ENCODE results near the gene CARD11.

CARD11 gene

DNA sequence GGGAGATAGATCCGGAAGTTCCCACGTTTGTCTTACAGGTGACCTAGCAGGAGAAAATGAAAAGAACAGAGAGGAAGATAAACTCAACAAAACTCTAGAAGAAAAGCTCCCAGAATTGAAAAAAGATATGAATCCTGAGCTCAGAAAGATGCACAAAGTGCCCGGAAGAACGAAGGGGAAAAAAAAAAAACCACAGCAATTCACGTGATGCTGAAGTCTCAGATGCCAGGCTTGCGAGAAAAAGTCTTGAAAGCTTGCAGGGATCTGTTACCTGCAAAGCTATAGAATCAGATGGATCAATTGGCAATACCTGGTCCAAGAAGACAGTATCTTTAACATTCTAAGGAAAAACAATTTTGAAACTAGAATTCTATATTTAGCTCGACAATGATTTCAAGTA, 33.5 kb downstream of the CARD11 start:
- no peaks in the 10 kb centered on the region; a peak in 1 of 22 replicates for H4K20me1 ChIP-seq

DNA sequence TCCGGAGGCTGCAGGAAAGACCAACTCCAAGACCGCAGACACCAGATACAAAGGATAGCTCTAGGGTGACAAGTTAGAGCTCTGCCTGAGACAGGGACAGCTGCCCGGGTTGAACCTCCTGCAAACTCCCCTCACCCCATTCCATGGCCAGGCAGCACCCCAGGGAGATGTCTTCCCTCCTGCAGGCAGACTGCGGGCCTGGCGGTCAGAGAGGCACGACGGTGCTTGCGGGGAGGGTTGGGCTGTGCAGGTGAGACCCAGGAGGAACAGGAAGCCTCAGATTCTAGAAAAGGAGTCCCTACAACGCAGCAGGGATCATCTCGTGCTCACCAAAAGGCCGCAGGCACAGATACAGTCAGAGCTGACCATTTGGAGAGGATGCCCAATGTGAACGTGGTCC, 34.6 kb downstream of the CARD11 start:
- Histone ChIP-seq H3K4me3 (no peak overlapping the region), H3K9ac (no peak overlapping the region), H3K4me1 (peaks cover 0 to 7% (median 2%) of the 10 kb centered on the region in 10 experiments; a peak in 8 of 20 replicates), H3K9me3 (replicated peaks in 1 of 11) (peaks cover 0 to 34% (median 20%) of the 10 kb centered on the region in 11 experiments), H3K27ac (no peak overlapping the region), H3K36me3 (peaks cover 0 to 30% (median 4%) of the 10 kb centered on the region in 11 experiments; a peak in 10 of 22 replicates), H3K27me3 (no peaks in the 10 kb centered on the region), H3K4me2 (no peak overlapping the region), H4K20me1 (no peaks in the 10 kb centered on the region; a peak in 1 of 22 replicates)
- TF ChIP-seq Cebpa-rat (IDR thresholded peaks at IDR 0.05): no peak

More for the DNA sequence above, 33.5 kb downstream of the CARD11 start:
- TF ChIP-seq Cebpa-rat (IDR thresholded peaks at IDR 0.05): no peak
- peaks cover 0 to 34% (median 20%) of the 10 kb centered on the region in 11 experiments for H3K9me3 ChIP-seq (replicated peaks in 1 of 11)
- H3K27ac ChIP-seq: no peak overlapping the region
- no peak overlapping the region for H3K4me3 ChIP-seq
- no peaks in the 10 kb centered on the region for H3K27me3 ChIP-seq
- H3K9ac ChIP-seq: no peak overlapping the region
- H3K4me2 ChIP-seq: no peak overlapping the region
- peaks cover 0 to 7% (median 2%) of the 10 kb centered on the region in 10 experiments; a peak in 8 of 20 replicates for H3K4me1 ChIP-seq
- H3K36me3 ChIP-seq: peaks cover 0 to 30% (median 8%) of the 10 kb centered on the region in 11 experiments; a peak in 10 of 22 replicates

DNA sequence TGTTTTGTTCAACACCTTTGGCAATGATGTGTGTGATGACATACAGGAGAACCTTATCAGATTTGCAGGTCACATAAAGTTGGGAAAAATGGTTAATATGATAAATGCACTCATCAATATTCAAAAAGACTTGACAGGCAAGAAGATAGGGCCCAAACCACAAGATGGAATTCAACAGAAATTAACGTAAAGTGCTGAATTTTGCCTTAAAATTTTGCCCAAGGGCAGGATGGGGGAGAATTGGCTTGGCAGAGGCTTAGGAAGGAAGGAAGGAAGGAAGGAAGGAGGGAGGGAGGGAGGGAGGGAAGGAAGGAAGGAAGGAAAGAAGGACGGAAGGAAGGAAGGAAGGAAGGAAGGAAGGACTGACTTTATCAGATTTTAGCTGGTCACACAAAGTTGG, 35.3 kb downstream of the CARD11 start:
- H3K9ac ChIP-seq: no peak overlapping the region
- no peak overlapping the region for H3K4me2 ChIP-seq
- no peaks in the 10 kb centered on the region for H3K27me3 ChIP-seq
- H3K4me3 ChIP-seq: no peak overlapping the region
- H3K27ac ChIP-seq: no peak overlapping the region
- peaks cover 0 to 29% (median 4%) of the 10 kb centered on the region in 11 experiments; a peak in 9 of 22 replicates for H3K36me3 ChIP-seq
- H3K9me3 ChIP-seq (replicated peaks in 1 of 11): peaks cover 0 to 33% (median 17%) of the 10 kb centered on the region in 11 experiments
- H3K4me1 ChIP-seq: peaks cover 0 to 7% (median 2%) of the 10 kb centered on the region in 10 experiments; a peak in 8 of 20 replicates
- TF ChIP-seq Cebpa-rat (IDR thresholded peaks at IDR 0.05): no peak
- H4K20me1 ChIP-seq: no peaks in the 10 kb centered on the region; a peak in 1 of 22 replicates

DNA sequence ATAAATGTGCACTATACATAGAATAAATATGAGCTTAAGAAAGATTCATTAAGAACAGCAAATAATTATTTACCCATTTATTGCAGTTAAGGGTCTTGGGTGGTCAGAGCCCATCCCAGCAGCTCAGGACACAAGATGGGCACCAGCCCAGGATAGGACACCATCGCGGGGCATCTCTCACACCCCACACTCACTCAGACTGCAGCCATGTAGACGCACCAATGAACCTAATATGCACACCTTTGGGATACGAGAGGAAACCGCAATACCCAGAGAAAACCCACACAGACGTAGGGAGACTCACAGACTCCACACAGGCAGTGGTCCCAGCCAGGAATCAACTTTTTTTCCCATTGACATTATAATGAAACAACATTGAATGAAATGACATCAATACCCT, 36.0 kb downstream of the CARD11 start:
- TF ChIP-seq Cebpa-rat (IDR thresholded peaks at IDR 0.05): no peak
- Histone ChIP-seq H4K20me1 (no peaks in the 10 kb centered on the region; a peak in 1 of 22 replicates), H3K9ac (no peak overlapping the region), H3K4me2 (no peak overlapping the region), H3K4me1 (peaks cover 0 to 7% (median 2%) of the 10 kb centered on the region in 10 experiments; a peak in 8 of 20 replicates), H3K27me3 (no peaks in the 10 kb centered on the region), H3K36me3 (peaks cover 0 to 22% (median 4%) of the 10 kb centered on the region in 11 experiments; a peak in 8 of 22 replicates), H3K27ac (no peak overlapping the region), H3K9me3 (replicated peaks in 1 of 11) (peaks cover 0 to 29% (median 14%) of the 10 kb centered on the region in 11 experiments; a peak in 18 of 22 replicates), H3K4me3 (no peak overlapping the region)

DNA sequence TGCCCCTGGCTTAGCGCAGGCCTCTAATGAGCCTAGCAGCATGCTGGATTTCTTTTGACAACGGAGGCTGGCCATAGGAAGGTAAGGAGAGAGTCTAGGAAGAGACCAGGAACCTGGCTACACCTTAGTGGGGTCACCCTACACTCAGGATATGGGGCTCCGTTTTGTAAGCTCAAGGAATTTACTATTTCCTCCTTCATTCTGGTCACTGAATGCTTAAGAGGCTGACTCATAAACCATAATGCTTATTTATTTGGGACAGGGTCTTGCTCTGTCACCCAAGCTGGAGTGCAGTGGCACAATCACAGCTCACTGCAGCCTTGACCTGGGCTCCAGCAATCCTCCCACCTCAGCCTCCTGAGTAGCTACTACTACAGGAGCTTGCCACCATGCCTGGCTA, 38.4 kb downstream of the CARD11 start:
- Histone ChIP-seq H3K36me3 (peaks cover 0 to 22% (median 4%) of the 10 kb centered on the region in 11 experiments; a peak in 8 of 22 replicates), H3K4me1 (peaks cover 0 to 4% (median 0%) of the 10 kb centered on the region in 10 experiments; a peak in 2 of 20 replicates), H3K4me2 (no peak overlapping the region), H3K27ac (no peak overlapping the region), H3K9ac (no peak overlapping the region), H4K20me1 (no peaks in the 10 kb centered on the region; a peak in 1 of 22 replicates), H3K4me3 (no peak overlapping the region), H3K27me3 (no peaks in the 10 kb centered on the region), H3K9me3 (replicated peaks in 1 of 11) (peaks cover 0 to 29% (median 13%) of the 10 kb centered on the region in 11 experiments; a peak in 18 of 22 replicates)
- TF ChIP-seq Cebpa-rat (IDR thresholded peaks at IDR 0.05): no peak

GRCh38 chr7:3003936-3004335, 39.7 kb downstream of the CARD11 start:
- H3K9me3 ChIP-seq (replicated peaks in 1 of 11): peaks cover 0 to 19% (median 7%) of the 10 kb centered on the region in 11 experiments; a peak in 18 of 22 replicates
- H3K4me1 ChIP-seq: peaks cover 0 to 4% (median 0%) of the 10 kb centered on the region in 10 experiments; a peak in 2 of 20 replicates
- H3K36me3 ChIP-seq: peaks cover 0 to 16% (median 3%) of the 10 kb centered on the region in 11 experiments; a peak in 8 of 22 replicates
- H3K27ac ChIP-seq: no peak overlapping the region
- no peak for TF ChIP-seq Cebpa-rat (IDR thresholded peaks at IDR 0.05)
- no peak overlapping the region for H3K4me3 ChIP-seq
- no peaks in the 10 kb centered on the region; a peak in 1 of 22 replicates for H4K20me1 ChIP-seq
- H3K27me3 ChIP-seq: no peaks in the 10 kb centered on the region
- no peak overlapping the region for H3K4me2 ChIP-seq
- H3K9ac ChIP-seq: no peak overlapping the region

DNA sequence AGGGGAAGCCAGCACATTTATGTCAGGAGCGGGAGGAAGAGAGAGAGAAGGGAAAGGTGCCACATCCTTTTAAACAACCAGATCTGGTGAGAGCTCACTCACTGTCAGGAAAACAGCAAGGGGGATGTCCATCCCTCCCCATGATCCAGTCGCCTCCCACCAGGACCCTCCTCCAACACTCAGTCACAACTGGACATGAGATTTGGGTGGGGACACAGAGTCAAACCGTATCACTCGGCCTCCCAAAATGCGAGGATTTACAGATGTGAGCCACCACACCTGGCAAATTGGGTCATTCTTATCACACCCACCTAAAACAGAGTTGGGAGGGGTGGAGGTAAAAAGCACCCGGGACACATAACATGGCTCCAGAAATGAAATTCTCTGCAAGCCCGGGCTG, 41.0 kb downstream of the CARD11 start:
- Histone ChIP-seq H3K4me1 (peaks cover 0 to 4% (median 0%) of the 10 kb centered on the region in 10 experiments; a peak in 2 of 20 replicates), H3K4me3 (no peak overlapping the region), H3K9me3 (replicated peaks in 1 of 11) (peaks cover 0 to 10% (median under 1%) of the 10 kb centered on the region in 11 experiments; a peak in 5 of 22 replicates), H3K36me3 (peaks cover 0 to 16% (median under 1%) of the 10 kb centered on the region in 11 experiments; a peak in 6 of 22 replicates), H3K4me2 (no peak overlapping the region), H3K27ac (no peak overlapping the region), H3K27me3 (no peaks in the 10 kb centered on the region), H4K20me1 (no peaks in the 10 kb centered on the region; a peak in 1 of 22 replicates), H3K9ac (no peak overlapping the region)
- no peak for TF ChIP-seq Cebpa-rat (IDR thresholded peaks at IDR 0.05)

- Histone ChIP-seq H3K27ac (no peak overlapping the region), H3K9ac (no peak overlapping the region), H4K20me1 (no peaks in the 10 kb centered on the region; a peak in 1 of 22 replicates), H3K4me2 (no peak overlapping the region), H3K4me3 (no peak overlapping the region), H3K4me1 (no peaks in the 10 kb centered on the region), H3K36me3 (peaks cover 0 to 6% (median 0%) of the 10 kb centered on the region in 11 experiments; a peak in 4 of 22 replicates), H3K27me3 (no peaks in the 10 kb centered on the region), H3K9me3 (replicated peaks in 1 of 11) (peaks cover 5 to 8% (median 7%) of the 10 kb centered on the region in 11 experiments; a peak in 20 of 22 replicates)
- TF ChIP-seq Cebpa-rat (IDR thresholded peaks at IDR 0.05): no peak
Measured at GRCh38 chr7:3000566-3000965, 43.1 kb downstream of the CARD11 start.

- Histone ChIP-seq H3K27me3 (no peaks in the 10 kb centered on the region), H3K4me3 (no peak overlapping the region), H3K36me3 (peaks cover 0 to 16% (median 0%) of the 10 kb centered on the region in 11 experiments; a peak in 6 of 22 replicates), H3K4me1 (no peaks in the 10 kb centered on the region), H3K9ac (no peak overlapping the region), H3K4me2 (no peak overlapping the region), H3K9me3 (replicated peaks in 1 of 11) (peaks cover 16 to 23% (median 20%) of the 10 kb centered on the region in 11 experiments; a peak in 21 of 22 replicates), H4K20me1 (no peaks in the 10 kb centered on the region; a peak in 1 of 22 replicates), H3K27ac (no peak overlapping the region)
- no peak for TF ChIP-seq Cebpa-rat (IDR thresholded peaks at IDR 0.05)
Measured at GRCh38 chr7:2999078-2999500, 44.6 kb downstream of the CARD11 start.
